ENCODE measurements around the gene SAXO2.
"Not testable (repeated sequence)": the region's sequence is repeated elsewhere in the genome, so short reads cannot be mapped to it uniquely, and the experiment has no call there.

Gene SAXO2

GRCh38 chr15:82286475-82286874 is 23.9 kb downstream of the SAXO2 start:
- DNase-seq (ENCODE audit: low spot score): not testable (repeated sequence)

GRCh38 chr15:82288202-82288601 is 25.6 kb downstream of the SAXO2 start:
- not testable (repeated sequence) for DNase-seq (ENCODE audit: low spot score)

- DNase-seq (ENCODE audit: low spot score): no peak
These were observed 29.7 kb downstream of the SAXO2 start for GRCh38 chr15:82292271-82292670.

- DNase-seq (ENCODE audit: low spot score): no peak
These were observed 31.6 kb downstream of the SAXO2 start for GRCh38 chr15:82294061-82294690.

- no peak for DNase-seq (ENCODE audit: low spot score)
These were observed 34.9 kb downstream of the SAXO2 start for GRCh38 chr15:82297546-82297945.

GRCh38 chr15:82298032-82298431 is 35.4 kb downstream of the SAXO2 start:
- no peak for DNase-seq (ENCODE audit: low spot score)

GRCh38 chr15:82298520-82298919 is 35.9 kb downstream of the SAXO2 start:
- no peak for DNase-seq (ENCODE audit: low spot score)

- DNase-seq (ENCODE audit: low spot score): not testable (repeated sequence)
These were observed 36.9 kb downstream of the SAXO2 start for GRCh38 chr15:82299511-82299914.

GRCh38 chr15:82300326-82300725 is 37.7 kb downstream of the SAXO2 start:
- not testable (repeated sequence) for DNase-seq (ENCODE audit: low spot score)

GRCh38 chr15:82300883-82301282 is 38.3 kb downstream of the SAXO2 start:
- no peak for DNase-seq (ENCODE audit: low spot score)

- no peak for DNase-seq (ENCODE audit: low spot score)
These were observed 38.8 kb downstream of the SAXO2 start for GRCh38 chr15:82301296-82302016.

GRCh38 chr15:82303956-82304777 is 41.5 kb downstream of the SAXO2 start:
- no peak for DNase-seq (ENCODE audit: low spot score)

- DNase-seq (ENCODE audit: low spot score): no peak
These were observed 42.1 kb downstream of the SAXO2 start for GRCh38 chr15:82304778-82305090.

GRCh38 chr15:82305621-82306048 is 43.0 kb downstream of the SAXO2 start:
- no peak for DNase-seq (ENCODE audit: low spot score)

GRCh38 chr15:82306791-82307713 is 44.4 kb downstream of the SAXO2 start:
- no peak for DNase-seq (ENCODE audit: low spot score)

- no peak for DNase-seq (ENCODE audit: low spot score)
These were observed 45.1 kb downstream of the SAXO2 start for GRCh38 chr15:82307714-82308081.

GRCh38 chr15:82309802-82310201 is 47.2 kb downstream of the SAXO2 start:
- no peak for DNase-seq (ENCODE audit: low spot score)

- not testable (repeated sequence) for DNase-seq (ENCODE audit: low spot score)
These were observed 48.7 kb downstream of the SAXO2 start for GRCh38 chr15:82311321-82311720.

- DNase-seq (ENCODE audit: low spot score): no peak
These were observed 50.1 kb downstream of the SAXO2 start for GRCh38 chr15:82312586-82313349.

GRCh38 chr15:82313446-82313845 is 50.8 kb downstream of the SAXO2 start:
- no peak for DNase-seq (ENCODE audit: low spot score)
